Caki2 (cell line): Measurements from ENCODE around the gene LDB2. TPM values are rescaled to one million over a fixed set of nuclear protein-coding genes. Genes with fewer than 3 reads are reported as not detected.
"Not testable (repeated sequence)": the region's sequence is repeated elsewhere in the genome, so short reads cannot be mapped to it uniquely, and the experiment has no call there.

Source experiments
- DNase-seq: peaks from one replicate; pipeline ENCODE4 v3.0.0-alpha.2; 2015; ENCODE audit warnings: low read depth
- in situ Hi-C: cut with HindIII; loops from 2 replicates; pipeline ENCODE4 v1.10.0; 2016; ENCODE audit warnings: low sequenced_read_pairs, low pct_unique_long_range_greater_than_20kb, mixed read lengths
- total RNA-seq: library from RNA; depleted of rRNA; stranded (reverse); fragments of >200 nt; shearing (Covaris generic); gene quantifications from 2 replicates; pipeline ENCODE4 v1.2.3, GENCODE V29; 2014; ENCODE audit warnings: low replicate concordance

LDB2 gene
- total RNA-seq, 1 experiment from 2014 or later = not detected

DNA sequence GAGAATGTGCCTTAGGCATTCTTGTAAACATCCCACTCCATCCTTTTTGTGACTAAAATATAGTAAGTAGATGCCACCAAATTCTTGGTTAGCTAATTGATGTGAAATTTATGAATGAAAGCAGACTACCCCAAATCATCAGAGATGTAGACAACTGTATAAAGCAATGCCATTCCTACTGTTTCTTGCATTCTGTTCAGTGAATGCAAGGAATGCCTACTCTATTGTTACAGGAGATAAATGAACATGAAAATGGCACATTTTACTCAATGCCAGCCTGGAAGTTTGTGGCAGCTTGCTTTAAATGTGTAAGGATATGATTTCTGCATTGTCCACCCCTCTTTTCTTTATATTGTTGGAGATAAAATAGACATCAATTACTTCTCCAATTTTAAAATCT is 317.9 kb downstream of the LDB2 start:
- in situ Hi-C loops = no loop called here
- DNase-seq = no peak

DNA sequence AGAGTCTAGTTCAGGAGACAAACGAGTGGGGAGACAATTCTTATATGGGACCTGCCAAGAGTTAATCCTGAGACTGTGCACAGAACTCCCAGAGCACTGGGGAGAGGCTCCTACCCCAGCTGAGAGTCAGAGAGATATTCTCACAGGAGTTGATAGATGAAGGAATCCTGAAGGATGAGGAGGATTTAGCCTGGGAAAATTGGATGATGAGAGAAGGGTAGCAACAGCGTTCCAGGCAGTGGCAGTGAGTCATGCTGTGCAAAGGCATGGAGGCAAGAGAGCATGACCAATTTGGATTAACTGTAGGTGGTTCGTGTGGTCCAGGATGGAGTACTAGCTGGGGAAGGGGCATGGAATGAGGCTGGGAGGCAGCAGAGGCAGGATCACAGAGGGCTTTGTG is 318.6 kb downstream of the LDB2 start:
- DNase-seq = no peak
- in situ Hi-C loops = no loop called here

DNA sequence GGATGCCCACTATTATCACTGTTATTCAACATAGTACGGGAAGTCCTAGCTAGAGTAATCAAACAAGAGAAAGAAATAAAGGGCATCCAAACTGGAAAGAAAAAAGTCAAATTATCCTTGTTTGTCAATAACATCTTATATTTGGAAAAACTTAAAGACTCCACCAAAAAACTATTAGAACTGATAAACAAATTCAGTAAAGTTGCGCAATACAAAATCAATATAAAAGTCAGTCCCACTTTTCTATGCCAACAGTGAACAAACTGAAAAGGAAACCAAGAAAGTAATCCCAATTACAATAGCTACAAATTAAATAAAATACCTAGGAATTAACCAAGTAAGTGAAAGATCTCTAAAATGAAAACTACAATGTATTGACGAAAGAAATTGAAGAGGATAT is 321.3 kb downstream of the LDB2 start:
- DNase-seq = no peak
- in situ Hi-C loops = no loop called here

GRCh38 chr4:16574981-16575380 is 323.5 kb downstream of the LDB2 start:
- no peak for DNase-seq
- in situ Hi-C loops = no loop called here

GRCh38 chr4:16573739-16574138 is 324.7 kb downstream of the LDB2 start:
- no peak for DNase-seq
- in situ Hi-C loops = no loop called here

DNA sequence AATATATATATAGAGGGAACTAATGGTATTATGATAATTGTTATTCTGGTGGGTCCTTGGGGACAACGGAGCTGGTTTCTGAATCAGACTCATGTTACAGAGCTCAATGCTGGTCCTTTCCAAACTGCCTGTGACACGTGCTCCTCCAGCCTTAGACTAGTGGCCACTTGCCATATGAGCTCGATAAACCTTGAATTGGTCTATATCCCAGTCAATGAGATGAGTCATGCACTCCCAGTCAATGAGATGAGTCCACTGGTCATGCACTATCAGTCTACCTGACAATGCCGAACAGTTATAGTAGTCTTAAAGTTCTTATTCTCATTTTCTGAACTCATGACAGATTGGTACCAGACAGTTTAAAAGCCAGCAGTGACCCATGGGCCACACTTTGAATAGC is 325.2 kb downstream of the LDB2 start:
- in situ Hi-C loops = no loop called here
- no peak for DNase-seq

DNA sequence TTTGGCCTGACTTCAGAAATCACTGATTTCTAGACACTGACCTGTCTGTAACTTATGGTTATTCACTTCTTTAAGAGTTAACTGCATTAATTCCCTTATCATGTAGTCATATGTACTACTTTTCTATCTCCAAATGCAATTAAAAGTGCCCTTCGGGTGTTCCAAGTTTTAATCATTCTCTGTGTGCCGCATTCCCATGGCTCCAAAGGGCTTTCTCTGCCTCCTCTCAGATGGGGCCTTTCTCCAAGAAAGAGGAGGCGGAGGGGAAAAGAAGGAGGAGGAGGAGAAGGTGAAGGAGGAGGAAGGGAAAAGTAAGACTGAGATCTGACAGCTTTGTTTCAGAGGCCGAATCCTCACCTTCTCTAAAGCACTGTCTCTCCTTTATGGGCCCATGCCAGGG is 325.8 kb downstream of the LDB2 start:
- no peak for DNase-seq
- in situ Hi-C loops = no loop called here

- DNase-seq = no peak
- in situ Hi-C loops = no loop called here
These were observed 326.3 kb downstream of the LDB2 start for GRCh38 chr4:16572161-16572560.

DNA sequence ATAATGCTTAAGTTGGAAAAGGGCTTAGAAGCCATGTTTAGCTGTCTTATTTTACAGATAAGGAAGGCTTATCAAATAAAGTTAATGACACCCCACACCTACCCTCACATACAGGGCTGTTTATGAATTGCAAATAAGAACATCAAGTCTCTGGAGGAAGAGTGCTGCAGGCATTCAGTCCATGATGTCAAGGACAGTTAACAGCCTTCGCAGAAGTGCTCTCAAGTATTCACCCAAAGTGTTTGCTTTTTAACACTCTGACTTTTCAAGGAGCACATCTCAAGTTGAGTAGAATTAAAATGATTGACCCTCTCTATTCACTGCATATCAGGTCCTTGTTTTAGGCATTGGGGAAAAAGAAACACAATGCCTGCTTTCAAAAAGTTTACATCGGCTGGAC is 328.7 kb downstream of the LDB2 start:
- in situ Hi-C loops = no loop called here
- no peak for DNase-seq

DNA sequence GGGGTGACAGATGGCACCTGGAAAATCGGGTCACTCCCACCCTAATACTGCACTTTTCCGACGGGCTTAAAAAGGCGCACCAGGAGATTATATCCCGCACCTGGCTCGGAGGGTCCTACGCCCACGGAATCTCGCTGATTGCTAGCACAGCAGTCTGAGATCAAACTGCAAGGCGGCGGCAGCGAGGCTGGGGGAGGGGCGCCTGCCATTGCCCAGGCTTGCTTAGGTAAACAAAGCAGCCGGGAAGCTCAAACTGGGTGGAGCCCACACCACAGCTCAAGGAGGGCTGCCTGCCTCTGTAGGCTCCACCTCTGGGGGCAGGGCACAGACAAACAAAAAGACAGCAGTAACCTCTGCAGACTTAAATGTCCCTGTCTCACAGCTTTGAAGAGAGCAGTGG is 341.1 kb downstream of the LDB2 start:
- in situ Hi-C loops, DNase-seq: not testable (repeated sequence)

GRCh38 chr4:16555156-16555555 is 343.3 kb downstream of the LDB2 start:
- in situ Hi-C loops = no loop called here
- no peak for DNase-seq

GRCh38 chr4:16550531-16550930 is 347.9 kb downstream of the LDB2 start:
- DNase-seq = no peak
- in situ Hi-C loops = no loop called here

- no peak for DNase-seq
- in situ Hi-C loops = no loop called here
These were observed 352.8 kb downstream of the LDB2 start for GRCh38 chr4:16545656-16546055.

- in situ Hi-C loops = no loop called here
- no peak for DNase-seq
These were observed 353.6 kb downstream of the LDB2 start for GRCh38 chr4:16544869-16545268.

GRCh38 chr4:16544251-16544721 is 354.2 kb downstream of the LDB2 start:
- DNase-seq = no peak
- in situ Hi-C loops = no loop called here

DNA sequence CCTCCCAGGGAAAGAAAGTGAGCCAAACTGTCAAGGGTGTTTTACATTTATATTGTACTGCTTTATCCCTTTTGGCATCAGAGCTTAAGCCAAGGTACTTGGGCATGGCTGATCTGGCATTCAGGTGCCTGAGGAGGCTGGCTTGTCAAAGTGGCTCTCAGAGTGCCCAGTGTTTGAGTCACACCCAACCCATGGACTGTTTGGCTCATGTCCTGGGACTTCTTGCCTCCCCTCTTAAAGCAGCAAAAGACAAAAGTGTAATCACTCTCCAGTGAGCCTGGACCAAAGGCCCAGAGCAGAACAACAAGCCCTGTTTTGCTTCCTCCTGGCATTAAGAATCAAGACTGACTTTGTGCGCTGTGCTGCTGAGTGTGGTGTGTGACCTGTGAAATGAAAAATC is 360.5 kb downstream of the LDB2 start:
- no peak for DNase-seq
- in situ Hi-C loops = no loop called here

DNA sequence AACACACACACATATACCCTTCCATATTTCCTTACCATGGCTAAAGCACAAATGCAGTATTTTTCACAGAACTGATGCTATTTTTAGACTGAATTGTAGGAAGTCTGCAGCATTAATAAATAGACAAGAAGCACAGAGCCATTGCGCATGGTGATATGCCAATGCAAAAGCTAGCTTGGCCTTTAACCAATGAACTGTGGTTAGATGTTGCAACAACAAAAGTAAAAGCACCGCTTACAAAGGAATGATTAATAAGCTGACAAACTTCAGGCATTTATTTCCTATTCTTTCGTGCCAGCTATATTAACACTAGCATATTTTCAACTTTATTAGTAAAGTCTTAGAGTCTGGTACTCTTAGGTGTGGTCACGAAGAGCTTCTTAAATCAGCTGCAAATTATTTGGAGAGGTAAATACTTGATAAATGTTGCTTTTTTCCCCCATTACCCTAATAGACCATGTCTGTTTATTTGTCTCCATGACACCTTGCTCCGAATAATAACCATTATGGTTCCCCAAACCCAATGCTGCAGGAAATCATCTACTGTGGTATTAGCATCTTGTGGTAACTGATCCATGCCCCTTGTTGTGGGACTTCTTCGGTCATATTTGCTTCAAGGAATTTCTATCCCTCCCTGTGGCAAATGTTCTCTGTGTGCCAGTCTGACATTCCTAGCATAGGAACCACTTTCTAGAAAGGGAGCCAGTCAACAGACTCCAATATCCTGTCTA is 366.0 kb downstream of the LDB2 start:
- DNase-seq = no peak
- in situ Hi-C loops = no loop called here

DNA sequence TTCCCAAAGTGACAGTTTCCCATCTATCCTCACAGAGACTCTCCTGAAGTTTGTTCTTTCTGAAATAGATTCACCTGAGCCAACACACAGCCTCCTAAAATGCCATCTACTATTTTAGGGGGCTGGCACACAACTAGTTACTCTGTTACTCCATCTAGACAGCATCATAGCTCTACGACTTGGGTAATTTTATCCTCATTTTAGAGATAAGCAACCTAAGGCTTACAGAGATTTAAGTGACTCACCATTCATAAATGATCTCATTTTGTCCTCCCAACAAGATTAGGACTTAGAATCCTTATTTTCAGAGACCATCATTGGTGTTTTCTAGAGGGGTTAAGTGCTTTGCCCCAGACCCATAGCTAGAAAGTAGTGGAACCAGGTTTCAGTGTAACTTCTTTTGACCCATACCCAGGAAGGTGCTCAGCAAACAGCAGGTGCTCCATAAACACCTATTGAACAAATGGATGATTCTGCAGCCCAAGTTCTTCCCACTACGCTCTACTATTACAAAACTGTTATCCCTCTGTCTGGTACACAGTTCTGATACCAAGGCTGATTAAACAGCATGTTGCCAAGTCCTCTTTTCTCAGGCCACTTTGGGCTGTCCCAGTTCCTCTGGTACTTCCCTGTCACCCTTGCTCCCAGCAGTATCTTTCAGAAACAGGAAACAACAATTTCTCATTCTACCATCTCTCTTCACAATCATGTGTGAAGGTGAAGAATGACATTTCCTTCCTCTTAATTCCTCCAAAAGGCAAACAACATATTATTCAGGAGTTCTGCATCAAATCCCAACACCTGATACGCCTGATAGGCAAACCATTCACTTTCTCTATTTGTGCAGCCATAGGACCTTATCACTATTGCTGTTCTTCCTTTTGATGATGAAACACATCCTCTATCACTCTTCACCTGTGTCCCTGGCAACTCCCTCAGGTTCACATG is 367.5 kb downstream of the LDB2 start:
- DNase-seq = no peak
- in situ Hi-C loops = no loop called here

DNA sequence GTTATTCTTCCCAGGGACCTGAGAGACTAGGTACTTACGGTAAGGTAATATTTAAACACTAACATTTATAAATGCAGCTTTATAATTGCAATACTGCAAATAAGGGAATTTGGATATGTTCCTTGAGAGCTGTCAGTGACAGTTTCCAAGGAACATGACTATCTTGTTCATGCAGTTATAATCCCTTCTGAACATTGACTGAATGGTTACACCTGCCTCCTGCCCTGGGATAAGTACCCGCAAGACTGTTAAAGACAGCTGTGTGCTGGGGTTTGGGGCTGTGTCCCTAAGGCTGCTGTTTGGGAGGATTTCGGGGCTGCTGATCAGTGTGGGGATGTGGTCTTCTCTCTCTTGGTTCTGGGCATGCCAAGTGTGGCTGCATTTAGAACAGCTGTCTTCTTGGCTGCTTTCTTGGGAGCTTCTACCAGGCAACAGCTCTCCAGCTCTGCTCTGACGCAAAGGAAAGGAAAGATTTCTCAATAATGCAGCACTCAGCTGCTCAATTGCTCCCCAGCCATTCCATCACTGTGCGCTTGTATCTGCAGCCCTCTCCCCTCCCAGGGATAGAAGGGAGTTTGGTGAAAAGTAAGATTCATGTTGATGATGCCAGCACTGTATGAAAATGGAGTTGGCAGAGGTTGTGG is 373.4 kb downstream of the LDB2 start:
- DNase-seq = no peak
- in situ Hi-C loops = no loop called here
